ENCODE measurements around the gene DMWD. TPM values are rescaled to one million over a fixed set of nuclear protein-coding genes. Genes with fewer than 3 reads are reported as not detected.

Gene DMWD
- 20.2 and 27.5 TPM in 2 replicates for total RNA-seq

GRCh38 chr19:45792470-45793177, at the start of gene DMWD:
DMWD (minus strand) TSS chr19:45792845; CDS start chr19:45792756, 89 bp downstream.

GRCh38 chr19:45814851-45815480, 22.3 kb upstream of the DMWD start, which contains the start of gene RSPH6A:
RSPH6A (minus strand) TSS chr19:45815308; CDS start chr19:45815176, 132 bp downstream.

GRCh38 chr19:45782162-45782691, 10.4 kb downstream of the DMWD start, which contains the start of gene DMPK:
DMPK (minus strand) TSS chr19:45782490; CDS start chr19:45782352, 138 bp downstream.

GRCh38 chr19:45768984-45769782, 23.5 kb downstream of the DMWD start, which contains the start of gene SIX5:
SIX5 (minus strand) TSS chr19:45769252; CDS start chr19:45768844, 408 bp downstream.

GRCh38 chr19:45733160-45733810, 59.4 kb downstream of the DMWD start, which contains the start of gene MEIOSIN:
MEIOSIN (plus strand) TSS chr19:45733439; CDS start chr19:45735377, 1,938 bp downstream.

Other genes starting within 250 kb of the DMWD start
- 3.7 and 4.2 TPM in 2 replicates for gene OPA3, start 208.0 kb downstream of the DMWD start, total RNA-seq
- not detected in 2 replicates for gene GPR4, start 190.6 kb downstream of the DMWD start, total RNA-seq
- gene EML2, start 153.4 kb downstream of the DMWD start, total RNA-seq = 27.9 and 36.7 TPM in 2 replicates
- 0.09 and 0.14 TPM in 2 replicates for gene GIPR, start 124.6 kb downstream of the DMWD start, total RNA-seq
- 780 and 863 TPM in 2 replicates for gene SNRPD2, start 100.9 kb downstream of the DMWD start, total RNA-seq
- 17.2 and 19.1 TPM in 2 replicates for gene QPCTL, start 100.2 kb downstream of the DMWD start, total RNA-seq
- 2.0 and 2.6 TPM in 2 replicates for gene FBXO46, start 61.9 kb downstream of the DMWD start, total RNA-seq
- gene MEIOSIN, start 59.4 kb downstream of the DMWD start, total RNA-seq = not detected in 2 replicates
- 6.8 and 8.0 TPM in 2 replicates for gene SIX5, start 23.6 kb downstream of the DMWD start, total RNA-seq
- 28.0 and 70.8 TPM in 2 replicates for gene DMPK, start 10.4 kb downstream of the DMWD start, total RNA-seq
- gene RSPH6A, start 22.5 kb upstream of the DMWD start, total RNA-seq = 0.09 and 0.14 TPM in 2 replicates
- gene SYMPK, start 70.3 kb upstream of the DMWD start, total RNA-seq = 24.5 and 32.4 TPM in 2 replicates
- gene FOXA3, start 71.5 kb upstream of the DMWD start, total RNA-seq = not detected in 2 replicates
- gene IRF2BP1, start 93.3 kb upstream of the DMWD start, total RNA-seq = 18.6 and 22.7 TPM in 2 replicates
- 0.85 and 0.92 TPM in 2 replicates for gene MYPOP, start 109.8 kb upstream of the DMWD start, total RNA-seq
- gene NANOS2, start 121.9 kb upstream of the DMWD start, total RNA-seq = not detected in 2 replicates
- under 0.01 TPM in 2 replicates for gene NOVA2, start 181.0 kb upstream of the DMWD start, total RNA-seq
- 5.7 and 7.2 TPM in 2 replicates for gene CCDC61, start 202.6 kb upstream of the DMWD start, total RNA-seq
- not detected in 2 replicates for gene PGLYRP1, start 230.2 kb upstream of the DMWD start, total RNA-seq
- not detected in 2 replicates for gene IGFL4, start 248.2 kb upstream of the DMWD start, total RNA-seq